ENCODE data around the gene KCNQ2.

The KCNQ2 gene

DNA sequence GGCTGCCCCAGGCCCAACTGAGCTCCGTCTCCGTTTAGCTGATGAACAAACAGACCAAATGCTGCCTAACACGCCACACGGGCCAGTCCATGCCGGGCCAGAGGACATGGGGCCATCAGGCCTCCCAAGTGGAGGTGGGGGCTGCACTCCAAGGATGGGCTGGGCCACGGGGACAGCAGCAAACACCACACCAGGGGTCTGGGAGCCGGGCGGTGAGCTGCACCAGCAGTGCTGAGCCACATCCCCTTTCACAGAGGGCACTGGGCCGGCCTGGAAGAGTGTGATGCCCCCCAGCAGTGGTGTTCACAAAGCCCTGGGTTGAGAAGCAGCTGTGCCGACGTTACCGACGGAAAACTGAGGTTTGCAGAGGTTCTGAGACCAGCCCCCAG lies 2.7 kb downstream of the KCNQ2 start:
- DNase-seq, result no peak

DNA sequence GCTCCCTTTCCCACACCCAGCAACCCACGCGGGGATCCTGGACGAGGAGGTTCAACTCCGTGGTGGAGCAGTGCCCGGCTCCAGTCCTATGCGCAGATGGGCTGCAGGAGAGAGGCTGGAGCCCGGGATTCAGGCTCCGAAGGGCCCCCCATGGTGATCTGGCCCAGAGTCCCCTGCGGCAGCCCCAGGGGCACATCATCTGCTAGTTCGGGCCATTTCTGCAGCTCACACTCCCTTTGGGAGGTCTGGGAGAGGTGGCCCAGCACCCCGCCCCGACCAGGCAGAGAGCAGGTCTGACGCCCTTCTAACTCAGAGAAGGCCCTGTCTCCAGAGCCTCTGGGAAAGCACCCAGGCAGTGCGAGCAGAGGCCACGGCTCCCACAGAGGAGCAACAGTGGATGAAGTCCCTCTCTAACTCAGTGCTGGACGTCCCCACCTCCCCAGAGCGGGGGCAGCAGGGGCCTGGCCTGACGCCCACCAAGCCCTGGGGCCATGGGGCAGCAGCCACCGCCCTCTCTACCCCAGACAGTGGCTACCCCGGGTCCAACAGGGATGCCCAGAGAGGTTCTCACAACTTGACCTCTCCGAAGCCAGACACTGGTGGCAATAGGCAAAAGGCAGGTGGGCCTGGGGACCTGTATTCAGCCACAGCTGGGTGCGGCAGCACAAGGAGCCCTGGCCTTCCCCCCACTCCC lies 3.3 kb downstream of the KCNQ2 start:
- DNase-seq, result no peak

DNA sequence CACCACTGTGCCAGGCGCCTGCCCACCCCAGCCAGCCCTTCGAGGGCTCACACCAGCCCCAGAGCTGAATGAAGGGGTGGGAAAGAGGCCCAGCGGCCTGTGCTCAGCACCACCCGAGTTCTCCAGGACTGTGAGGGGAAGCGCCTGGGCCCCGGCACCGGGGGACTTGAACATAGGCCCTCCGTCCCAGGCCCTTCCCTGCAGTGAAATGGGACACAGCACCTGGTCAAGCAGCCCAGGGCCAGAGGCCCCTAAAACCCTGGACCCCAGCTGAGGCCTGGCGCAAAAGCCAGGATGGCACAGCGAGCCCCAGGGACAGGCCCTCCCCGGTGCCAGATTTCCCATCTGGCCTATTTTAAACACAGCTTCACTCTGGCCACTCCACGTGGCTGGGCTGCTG lies 4.0 kb downstream of the KCNQ2 start:
- no peak for DNase-seq

DNA sequence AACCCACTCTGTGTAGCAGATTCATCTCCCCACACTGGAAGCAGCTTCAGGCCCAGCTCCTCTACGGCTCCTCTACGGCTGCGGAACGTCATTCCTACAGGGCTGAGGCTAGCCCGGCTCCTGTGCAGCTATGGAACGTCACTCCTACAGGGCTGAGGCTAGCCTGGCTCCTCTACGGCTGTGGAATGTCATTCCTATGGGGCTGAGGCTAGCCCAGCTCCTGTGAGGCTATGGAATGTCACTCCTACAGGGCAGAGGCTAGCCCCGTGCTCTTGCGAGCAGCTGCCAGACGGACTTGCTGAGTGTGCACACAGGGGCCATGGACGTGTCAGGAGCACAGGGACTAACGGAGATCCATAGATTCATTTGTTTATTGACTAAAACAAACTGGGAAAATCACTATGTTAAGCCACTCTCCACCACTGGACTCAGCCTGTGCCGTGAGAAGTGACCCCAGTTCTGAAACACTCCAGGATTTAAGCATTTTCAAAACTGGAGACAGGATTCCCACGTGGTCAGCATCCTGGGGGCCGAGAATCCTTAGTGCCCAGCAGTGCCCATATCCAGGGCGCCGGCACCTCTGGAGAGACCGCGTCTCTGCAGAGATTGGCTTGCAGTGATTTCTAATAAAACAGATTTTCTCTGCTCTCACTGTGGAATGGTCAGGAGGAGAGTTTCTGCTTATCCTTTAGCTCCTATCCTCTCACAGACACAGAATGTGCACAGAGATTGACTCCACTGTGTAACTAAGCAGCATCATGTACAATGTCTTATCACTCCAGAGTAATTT lies 5.0 kb downstream of the KCNQ2 start:
- no peak for DNase-seq

DNA sequence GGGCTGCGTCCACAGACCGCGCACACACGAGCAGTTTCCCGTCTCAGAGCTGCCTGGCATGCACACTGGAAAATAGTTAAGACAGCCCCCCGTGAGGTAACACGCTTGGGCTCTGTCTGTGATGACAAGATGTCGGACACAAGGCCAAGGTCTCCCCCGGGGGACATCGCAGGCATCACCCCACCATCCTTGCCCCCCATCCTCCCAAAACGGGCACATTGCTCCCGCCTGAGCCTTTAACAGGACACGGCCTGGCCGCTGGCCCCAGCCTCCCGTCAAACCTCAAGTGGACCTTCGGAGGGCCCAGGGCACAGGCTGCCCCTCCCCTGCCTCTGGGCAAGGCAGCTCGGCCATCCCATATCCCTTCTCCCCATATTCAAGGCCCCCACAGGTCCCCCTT lies 5.6 kb downstream of the KCNQ2 start:
- no peak for DNase-seq

DNA sequence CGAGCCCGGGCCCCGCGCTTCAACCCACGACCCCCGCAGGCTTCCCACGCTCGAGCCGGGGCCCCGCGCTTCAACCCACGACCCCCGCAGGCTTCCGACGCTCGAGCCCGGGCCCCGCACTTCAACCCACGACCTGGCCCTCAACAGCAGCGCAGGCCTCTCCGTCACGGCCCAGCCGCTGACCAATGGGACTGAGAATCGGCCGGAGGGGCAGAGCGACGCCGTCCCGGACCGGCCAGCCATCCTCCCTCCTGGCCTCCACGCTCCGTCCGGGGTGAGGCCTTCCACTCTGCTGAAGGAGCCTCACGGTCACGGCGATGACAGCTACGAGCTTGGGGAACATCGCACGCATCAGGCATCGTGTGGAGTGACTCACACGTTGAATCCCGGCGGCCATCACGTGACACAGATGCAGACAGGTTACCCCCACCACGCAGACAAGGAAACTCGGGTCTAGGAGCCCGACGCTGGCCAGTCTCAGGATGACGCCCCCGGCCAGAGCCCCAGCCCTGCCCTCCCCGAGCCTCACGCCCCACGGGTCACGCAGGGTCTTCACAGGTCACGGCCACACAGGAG lies 6.1 kb downstream of the KCNQ2 start:
- DNase-seq, result no peak

DNA sequence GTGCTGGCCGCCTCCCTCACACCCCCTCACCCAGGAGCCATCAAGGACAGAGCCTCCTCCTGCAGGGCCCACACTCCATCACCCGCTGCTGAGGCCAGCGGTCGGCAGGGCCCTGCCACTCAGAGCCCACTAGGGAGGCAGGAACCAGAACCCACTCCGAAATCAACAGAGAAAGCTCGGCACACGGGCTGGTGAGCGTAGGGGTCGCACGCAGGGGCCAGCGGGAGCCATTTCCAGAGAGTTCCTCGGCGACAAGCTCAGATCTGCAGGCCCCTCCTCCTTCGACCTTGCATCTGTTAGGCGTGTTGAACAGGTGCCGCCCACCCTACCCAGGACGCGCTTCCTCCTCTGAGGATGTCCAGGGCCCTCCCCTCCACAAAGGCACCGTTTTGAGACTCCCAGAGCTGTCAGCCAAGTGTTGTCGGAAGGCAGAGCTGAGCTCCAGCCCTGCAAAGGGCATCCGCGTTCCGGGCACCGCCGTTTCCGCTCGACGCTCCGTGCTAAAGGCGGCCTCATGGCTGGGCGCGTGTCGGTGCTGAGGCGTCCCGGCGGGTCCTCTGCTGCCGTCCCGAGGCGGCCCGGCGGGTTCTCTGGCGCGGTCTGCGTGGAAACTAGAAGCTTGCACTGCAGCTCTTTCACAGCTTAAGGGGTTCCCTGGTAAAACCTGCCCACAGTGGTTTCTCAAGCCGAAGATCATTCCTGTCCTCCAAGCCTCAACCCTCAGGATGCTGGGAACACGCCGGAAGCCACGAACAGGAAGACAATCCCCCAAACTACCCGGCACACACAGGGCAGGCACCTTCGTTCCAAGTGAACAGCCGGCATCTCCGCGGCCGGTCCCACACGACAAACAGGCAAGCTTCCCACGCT lies 6.8 kb downstream of the KCNQ2 start:
- no peak for DNase-seq

DNA sequence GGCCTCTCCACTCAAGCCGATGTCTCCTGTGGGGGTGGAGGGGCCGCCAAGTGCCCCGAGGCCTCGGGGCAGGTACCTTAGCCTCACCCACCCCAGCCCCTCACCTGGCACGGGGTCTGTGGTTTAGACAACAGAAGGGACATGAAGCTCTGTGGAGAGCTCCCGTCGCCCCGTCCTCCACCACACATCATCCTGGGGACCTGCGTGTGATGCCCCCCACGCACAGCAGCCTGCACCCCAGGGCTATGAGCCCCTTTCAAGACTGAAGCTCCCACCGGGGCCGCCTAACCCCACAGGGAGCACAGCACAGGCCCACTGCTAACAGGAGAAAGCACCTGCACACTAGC lies 8.2 kb downstream of the KCNQ2 start:
- DNase-seq, result no peak

DNA sequence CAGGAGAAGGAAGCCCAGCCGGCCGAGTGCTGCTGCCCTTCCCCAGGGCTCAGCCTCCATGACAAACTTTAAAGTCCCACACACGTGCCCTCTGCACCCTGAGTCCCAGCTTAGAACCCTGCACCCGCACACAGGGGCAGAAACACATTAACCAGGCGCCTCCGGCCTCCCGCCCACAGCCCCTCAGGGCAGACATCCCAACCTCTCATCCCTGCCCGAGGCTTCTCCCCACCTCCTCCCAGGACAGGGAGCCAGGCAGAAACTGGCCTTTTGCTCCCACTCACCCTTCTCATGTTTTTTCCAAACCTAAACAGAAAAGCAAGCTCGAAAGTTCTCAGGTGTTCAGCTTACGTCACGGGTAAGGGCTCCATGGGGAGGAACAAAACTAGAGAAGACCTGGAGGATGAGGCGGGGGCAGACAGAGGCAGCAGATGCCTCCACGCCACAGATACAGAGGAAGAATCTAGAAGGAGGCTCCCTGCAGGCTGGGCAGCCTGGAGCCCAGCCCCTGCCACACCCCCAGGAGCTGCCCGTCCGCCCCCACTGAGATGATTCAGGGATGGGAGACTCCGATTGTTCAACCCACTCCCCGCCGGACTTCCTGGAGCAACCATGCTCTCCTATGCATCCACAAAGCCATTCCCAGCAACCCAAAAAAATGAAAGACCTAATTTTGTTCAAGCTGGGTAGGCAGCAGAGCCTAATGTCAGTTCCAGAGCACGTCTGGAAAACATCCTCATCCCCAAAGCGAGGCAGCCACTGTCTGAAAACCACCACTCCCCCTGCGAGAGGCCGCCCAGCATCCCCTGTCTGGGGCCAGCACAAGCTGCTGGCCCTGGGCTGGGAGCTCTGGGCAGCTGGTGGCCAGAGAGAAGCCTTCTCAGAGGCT lies 8.8 kb downstream of the KCNQ2 start:
- DNase-seq, result no peak

DNA sequence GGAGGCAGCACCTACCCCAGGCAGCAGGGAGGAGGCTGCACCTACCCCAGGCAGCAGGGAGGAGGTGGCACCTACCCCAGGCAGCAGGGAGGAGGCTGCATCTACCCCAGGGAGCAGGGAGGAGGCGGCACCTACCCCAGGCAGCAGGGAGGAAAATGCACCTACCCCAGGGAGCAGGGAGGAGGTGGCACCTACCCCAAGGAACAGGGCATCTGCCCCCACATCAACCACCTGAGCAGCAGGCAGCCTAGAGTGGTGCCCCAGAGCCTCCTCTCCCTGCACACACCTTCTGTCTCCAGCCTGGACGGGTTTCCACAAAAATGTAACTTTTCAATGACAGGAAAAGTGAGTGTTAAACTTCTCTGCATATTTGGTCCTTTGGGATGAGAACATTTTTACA lies 10.2 kb downstream of the KCNQ2 start:
- DNase-seq, result no peak

DNA sequence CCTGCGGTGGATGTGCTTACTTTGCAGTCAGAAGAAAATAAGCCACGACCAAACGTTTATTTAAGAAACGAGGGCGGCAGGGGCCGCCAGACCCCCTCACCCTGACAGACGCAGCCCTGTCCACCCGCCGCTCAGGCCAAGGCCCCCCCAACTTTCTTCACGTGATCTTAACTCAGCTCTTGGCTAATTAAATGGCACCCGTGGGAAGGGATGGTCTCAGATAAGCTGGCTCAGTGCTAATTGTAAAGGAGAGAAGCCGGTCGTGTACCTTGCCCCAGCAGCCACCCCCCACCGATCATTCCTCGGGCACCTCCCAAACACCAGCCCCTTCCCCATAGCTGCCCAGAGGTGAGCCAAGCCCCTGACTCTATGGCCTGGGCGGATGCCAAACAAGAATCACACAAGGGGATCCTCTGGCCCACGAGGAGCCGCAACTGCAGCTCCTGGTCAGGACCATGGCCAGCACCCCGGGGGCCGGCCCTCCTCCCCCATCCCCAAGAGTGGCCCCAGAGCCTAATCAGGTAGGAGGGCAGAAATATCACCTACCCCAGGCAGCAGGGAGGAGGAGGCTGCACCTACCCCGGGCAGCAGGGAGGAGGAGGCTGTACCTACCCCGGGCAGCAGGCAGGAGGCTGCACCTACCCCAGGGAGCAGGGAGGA lies 11.2 kb downstream of the KCNQ2 start:
- no peak for DNase-seq

DNA sequence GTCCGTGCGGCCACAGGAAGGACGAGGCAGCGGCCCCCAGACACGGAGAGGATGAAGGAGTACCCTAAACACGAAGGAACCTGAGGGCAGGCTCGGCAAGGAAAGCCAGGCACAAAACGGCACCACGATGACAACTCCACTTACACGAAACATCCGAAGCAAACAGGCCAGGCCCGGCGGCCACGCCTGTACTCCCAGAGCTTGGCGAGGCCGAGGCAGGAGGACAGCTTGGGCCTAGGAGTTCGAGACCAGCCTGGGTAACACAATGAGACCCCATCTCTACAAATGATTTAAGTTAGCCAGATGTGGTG lies 13.4 kb downstream of the KCNQ2 start:
- no peak for DNase-seq

DNA sequence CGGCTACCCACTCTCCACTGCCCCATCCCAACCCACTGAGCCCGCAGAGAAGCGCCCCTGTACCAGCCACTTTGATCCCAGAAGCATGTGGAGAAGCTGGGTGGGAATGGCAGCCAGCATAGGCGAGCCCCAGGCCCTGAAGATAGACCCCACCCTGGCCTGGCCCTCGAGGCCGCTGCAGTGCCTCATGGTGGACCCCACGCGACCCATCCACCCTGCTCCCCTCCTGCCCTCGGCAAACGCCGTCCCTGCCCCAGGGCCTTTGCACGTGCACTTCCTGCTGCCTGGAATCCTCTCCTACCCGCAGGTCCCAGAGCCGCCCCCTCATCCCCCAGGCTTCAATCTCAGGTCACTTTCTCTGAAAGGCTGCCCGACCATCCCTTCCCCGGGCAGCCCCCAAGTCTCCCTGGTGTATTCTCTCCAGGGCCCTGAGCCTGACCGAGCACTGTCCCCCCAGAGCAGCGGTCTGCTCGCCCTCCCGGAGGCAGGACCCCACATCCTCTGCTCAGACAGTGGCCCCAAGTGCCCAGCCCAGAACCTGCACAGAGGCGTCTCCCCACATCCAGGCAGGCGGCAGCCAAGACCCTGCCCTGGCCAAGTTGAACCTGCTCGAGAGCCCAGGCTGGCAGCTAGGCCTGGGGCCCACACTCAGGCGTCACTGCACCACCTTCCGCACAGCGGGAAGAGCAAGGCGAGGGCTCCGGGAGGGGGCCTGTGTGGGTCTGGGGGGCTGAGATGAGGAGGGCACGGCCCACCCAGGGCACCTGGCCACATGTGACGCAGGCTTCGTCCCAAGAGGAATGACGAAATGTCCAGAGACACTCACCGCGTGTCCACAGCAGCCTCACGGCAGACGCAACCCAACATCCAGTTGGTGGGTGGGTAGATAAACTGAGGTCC lies 14.0 kb downstream of the KCNQ2 start:
- no peak for DNase-seq

DNA sequence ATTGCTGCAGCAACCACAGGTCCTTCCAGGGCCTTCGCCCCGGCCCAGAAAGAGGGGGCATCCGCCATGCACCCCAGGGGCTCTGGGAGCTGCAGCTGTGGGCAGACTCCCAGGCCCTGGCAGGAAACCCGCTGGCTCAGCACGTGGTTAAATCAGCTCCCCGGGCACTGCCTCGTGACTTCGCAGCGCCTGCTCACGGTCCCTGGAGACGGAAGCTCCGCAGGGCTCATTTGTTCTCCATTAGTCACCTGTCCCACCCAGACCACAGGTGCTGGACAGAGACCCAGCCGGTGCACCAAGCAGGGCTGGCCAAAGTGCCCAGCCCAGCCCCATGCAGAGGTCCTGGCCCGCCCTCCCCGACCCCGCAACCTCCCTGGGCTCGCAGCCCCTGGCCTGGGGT lies 14.7 kb downstream of the KCNQ2 start:
- peak; percentile 83 for DNase-seq

DNA sequence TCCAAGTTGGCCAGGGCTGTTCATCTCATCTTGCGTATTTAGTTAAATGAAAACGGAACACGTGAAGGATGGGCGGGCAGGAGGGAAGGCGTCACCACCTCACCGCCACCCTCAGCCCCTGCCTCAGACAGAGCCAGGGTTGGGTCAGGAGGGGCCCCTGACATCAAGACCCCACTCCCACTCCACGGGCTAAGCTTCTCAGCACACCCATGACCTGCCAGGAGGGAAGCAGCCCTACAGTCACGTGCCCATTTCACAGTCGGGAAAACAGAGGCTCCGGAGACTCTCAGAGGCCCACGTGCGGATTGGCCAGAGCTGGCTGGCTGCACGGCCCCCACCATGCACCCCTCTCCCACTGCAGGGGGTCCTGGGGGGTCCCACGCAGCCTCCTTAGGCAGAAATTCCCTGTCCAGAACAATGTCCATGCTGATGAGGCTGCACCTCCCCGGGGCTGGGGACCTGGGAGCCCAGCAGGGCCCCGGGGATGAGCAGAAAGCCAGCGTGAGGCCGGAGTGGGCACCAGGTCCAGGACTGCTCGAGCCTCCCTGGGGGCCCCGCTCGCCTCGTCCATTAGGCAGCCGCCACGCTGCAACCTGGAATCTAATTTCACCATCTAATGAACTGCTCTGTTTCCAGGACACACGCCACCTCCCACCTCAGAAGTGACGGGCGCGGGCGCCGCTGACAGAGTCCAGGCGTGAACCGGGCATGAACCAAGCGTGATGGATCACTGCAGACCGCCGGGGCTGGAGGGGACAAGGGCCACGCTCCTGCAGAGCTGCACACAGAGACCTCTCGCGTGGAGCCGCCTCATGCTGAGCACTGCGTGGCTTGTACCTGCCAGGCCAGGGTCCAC lies 15.8 kb downstream of the KCNQ2 start:
- DNase-seq, result peak; percentile 67

DNA sequence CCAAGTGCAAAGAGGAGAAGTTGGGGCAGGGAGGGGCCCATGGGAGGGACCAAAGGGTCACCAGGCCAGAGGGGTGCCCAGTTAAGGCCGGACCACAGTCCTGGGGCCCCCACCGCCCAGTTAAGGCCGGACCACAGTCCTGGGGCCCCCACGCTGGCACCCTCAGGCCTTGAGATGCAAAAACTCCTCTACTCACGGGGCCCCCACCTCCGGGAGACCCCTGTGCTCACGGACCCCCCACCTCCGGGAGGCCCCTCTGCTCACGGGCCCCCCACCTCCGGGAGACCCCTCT lies 16.9 kb downstream of the KCNQ2 start:
- DNase-seq, result no peak

DNA sequence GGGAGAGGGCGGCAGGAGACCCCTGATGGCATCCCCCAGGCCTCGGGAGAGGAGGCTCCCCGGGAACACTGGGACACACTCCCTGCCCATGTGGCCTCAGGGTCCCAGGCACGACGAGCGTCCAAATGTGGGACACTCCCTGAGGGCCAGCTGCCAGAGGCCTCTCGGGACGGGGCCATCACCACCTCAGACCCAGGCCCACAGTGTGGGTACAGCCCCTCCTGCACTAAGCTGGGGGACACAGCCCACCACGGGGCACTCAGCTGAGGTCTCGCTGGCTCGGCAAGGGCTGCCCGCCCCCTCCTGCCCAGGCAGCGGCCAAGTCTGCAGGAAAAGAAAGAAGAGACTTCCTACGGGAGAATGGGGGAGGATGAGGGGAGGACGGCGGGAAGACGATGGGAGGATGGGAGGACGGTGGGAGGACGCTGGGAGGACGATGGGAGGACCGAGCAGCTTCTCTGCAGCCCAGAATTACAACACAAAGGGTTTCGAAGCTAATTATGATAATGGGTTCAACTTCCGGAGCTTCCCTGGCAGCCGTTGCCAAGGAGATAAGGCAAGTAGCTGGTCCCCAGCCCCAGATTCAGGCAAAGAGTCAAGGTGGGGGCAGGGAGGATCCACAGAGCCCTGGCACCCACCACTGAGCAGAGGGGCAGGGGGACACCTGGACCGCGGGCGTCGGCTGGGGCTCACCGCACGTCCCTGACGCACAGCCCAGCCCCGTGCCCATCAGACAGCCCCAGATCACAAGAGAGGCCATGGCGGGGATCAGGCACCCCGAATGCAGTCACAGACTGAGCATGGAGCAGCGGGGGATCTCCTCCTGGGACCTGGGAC lies 17.5 kb downstream of the KCNQ2 start:
- peak; percentile 95 for DNase-seq

DNA sequence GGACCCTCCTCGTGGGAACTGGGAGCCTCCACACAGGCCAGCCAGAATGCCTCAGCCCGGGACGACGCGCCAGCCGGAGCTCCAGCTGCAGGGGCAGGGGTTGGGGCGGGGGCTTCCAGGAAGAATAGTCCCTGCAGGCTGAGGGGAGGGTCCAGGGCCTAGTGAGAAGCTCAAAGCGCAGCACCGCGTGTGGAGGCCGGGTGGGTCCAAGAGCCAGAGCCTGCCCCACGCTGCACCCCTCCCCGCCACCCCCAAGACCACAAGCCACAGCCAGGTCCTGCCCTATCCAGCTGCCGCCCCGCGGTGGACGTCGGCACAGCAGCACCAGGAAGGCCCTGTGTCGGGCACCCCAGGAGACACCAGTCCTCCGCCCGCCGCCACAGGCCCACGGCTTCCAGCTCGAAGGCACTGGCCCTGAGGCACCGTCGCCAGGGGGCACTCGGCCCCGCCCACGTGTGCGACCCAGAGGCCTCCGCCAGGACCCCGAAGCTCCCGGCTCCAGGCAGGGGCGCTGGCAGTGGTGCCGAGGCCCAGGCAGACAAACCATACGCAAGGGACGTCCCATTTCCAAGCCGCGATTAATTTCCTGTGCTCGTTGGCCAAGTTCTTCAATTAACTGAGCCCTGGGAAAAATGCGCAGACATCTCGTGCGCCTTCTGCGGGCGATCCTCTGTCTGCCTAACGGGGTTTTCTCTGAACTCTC lies 19.5 kb downstream of the KCNQ2 start:
- DNase-seq, result no peak

DNA sequence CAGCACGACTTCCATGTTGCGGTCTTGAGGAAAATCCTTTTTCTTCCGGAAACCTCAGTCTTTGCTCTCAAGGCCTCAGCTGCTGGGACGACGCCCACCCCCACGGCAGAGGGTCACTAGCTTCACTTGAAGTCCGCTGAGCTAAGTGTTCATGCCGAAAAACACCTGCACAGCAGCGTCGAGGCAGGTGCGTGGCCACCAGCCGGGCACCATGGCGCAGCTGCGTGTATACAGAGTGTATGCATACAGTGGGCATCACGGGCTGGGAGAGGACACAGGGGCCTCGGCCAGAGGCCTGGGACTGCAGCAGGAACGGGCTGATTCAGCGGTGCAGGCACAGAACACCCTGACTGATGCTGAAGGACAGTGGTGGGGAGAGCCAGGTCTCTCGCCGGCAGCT lies 20.1 kb downstream of the KCNQ2 start:
- no peak for DNase-seq

Measured in NCI-H1436 (cell line).